ENCODE data around the gene ZNF652.

GRCh38 chr17:49244839-49245238 lies 117.2 kb downstream of the ZNF652 start:
- TF ChIP-seq CTCF (IDR thresholded peaks at IDR 0.05) (no peak), POLR2A (IDR thresholded peaks at IDR 0.05) (no peak)

Data from Peyer's patch (tissue), 4 donors.